RWPE2 (cell line): ENCODE data around the gene WLS.

Experiments used
- ATAC-seq: fragments of 200-7000 bp; cut with Tn5 transposase; 3 replicates; pipeline ENCODE4 v1.9.1; 2021; ENCODE audit warnings: low read depth
- DNase-seq: peaks from one replicate; pipeline ENCODE4 v3.0.0-alpha.2; 2020; ENCODE audit warnings: low spot score
- H3K27ac ChIP-seq: fragments of 450-650 bp; 2 replicates; pipeline ENCODE4 v1.5.1; 2017; ENCODE audit warnings: mild to moderate bottlenecking; ENCODE audit not compliant: poor library complexity, severe bottlenecking
- H3K27me3 ChIP-seq: fragments of 250-450 bp; sonication (Bioruptor Pico); 2 replicates; pipeline ENCODE4 v1.5.1; 2021; ENCODE audit warnings: mild to moderate bottlenecking, moderate library complexity; ENCODE audit not compliant: insufficient read depth, poor library complexity, severe bottlenecking
- H3K36me3 ChIP-seq: fragments of 250-450 bp; sonication (Bioruptor Pico); 2 replicates; pipeline ENCODE4 v1.5.1; 2020; ENCODE audit warnings: low read depth, mild to moderate bottlenecking, moderate library complexity
- H3K4me1 ChIP-seq: fragments of 250-450 bp; sonication (Bioruptor Pico); 2 replicates; pipeline ENCODE4 v1.5.1; 2021; ENCODE audit warnings: mild to moderate bottlenecking, moderate library complexity; ENCODE audit not compliant: insufficient read depth, poor library complexity, severe bottlenecking
- H3K4me3 ChIP-seq: fragments of 250-450 bp; sonication (Bioruptor Pico); 2 replicates; pipeline ENCODE4 v1.5.1; 2021; ENCODE audit warnings: mild to moderate bottlenecking, moderate library complexity; ENCODE audit not compliant: severe bottlenecking
- H3K9me3 ChIP-seq: fragments of 250-450 bp; sonication (Bioruptor Pico); 2 replicates; pipeline ENCODE4 v1.5.1; 2021; ENCODE audit warnings: mild to moderate bottlenecking, moderate library complexity; ENCODE audit not compliant: severe bottlenecking
- TF ChIP-seq, protein P1 (sequence below): fragments of 450-650 bp; IDR thresholded peaks from one replicate; pipeline ENCODE4 v1.5.1; 2017; ENCODE audit warnings: mild to moderate bottlenecking, moderate library complexity; ENCODE audit not compliant: poor library complexity, severe bottlenecking

WLS gene

GRCh38 chr1:68216089-68216772, 16.1 kb downstream of the WLS start:
- Histone ChIP-seq H3K9me3 (no peaks in the 10 kb centered on the region), H3K4me1 (peaks cover 43% of the 10 kb centered on the region), H3K27me3 (no peaks in the 10 kb centered on the region), H3K27ac (no peak overlapping the region), H3K4me3 (no peak overlapping the region), H3K36me3 (no peaks in the 10 kb centered on the region)
- TF ChIP-seq, protein P1, sequence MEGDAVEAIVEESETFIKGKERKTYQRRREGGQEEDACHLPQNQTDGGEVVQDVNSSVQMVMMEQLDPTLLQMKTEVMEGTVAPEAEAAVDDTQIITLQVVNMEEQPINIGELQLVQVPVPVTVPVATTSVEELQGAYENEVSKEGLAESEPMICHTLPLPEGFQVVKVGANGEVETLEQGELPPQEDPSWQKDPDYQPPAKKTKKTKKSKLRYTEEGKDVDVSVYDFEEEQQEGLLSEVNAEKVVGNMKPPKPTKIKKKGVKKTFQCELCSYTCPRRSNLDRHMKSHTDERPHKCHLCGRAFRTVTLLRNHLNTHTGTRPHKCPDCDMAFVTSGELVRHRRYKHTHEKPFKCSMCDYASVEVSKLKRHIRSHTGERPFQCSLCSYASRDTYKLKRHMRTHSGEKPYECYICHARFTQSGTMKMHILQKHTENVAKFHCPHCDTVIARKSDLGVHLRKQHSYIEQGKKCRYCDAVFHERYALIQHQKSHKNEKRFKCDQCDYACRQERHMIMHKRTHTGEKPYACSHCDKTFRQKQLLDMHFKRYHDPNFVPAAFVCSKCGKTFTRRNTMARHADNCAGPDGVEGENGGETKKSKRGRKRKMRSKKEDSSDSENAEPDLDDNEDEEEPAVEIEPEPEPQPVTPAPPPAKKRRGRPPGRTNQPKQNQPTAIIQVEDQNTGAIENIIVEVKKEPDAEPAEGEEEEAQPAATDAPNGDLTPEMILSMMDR = no peak
- DNase-seq (no peak), ATAC-seq (no peak)

DNA sequence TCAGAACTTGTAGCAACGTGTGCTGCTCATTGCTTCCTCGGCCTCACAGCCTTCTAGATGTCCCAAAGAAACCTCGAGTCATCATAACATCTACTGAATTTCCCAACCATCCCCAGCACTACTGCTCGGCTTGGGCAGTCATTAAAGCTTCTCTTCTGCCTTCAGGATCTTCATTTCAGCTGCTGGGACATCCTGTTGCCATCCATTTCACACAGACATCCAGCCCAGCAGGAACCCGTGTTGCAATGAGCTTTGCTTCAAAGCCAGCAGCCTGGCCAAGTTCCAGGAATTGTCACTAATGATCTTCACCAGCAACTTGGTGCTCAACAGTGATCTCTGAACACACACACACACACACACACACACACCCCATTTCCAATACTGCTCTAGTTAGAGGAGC, 18.5 kb downstream of the WLS start:
- Histone ChIP-seq H3K36me3 (no peaks in the 10 kb centered on the region), H3K27me3 (no peaks in the 10 kb centered on the region), H3K9me3 (no peaks in the 10 kb centered on the region), H3K4me3 (no peak overlapping the region), H3K4me1 (peaks cover 24% of the 10 kb centered on the region), H3K27ac (peak overlapping the region; percentile 4)
- DNase-seq = no peak
- TF ChIP-seq, protein P1 = no peak
- peak; percentile 33; the same call in 1 of the 3 replicates for ATAC-seq

GRCh38 chr1:68211761-68212380, 20.5 kb downstream of the WLS start:
- Histone ChIP-seq H3K9me3 (no peaks in the 10 kb centered on the region), H3K27me3 (no peaks in the 10 kb centered on the region), H3K27ac (no peak overlapping the region), H3K4me3 (no peak overlapping the region), H3K4me1 (peaks cover 25% of the 10 kb centered on the region), H3K36me3 (no peaks in the 10 kb centered on the region)
- DNase-seq = no peak
- ATAC-seq = no peak
- TF ChIP-seq, protein P1 = no peak

GRCh38 chr1:68210829-68211228, 21.5 kb downstream of the WLS start:
- Histone ChIP-seq H3K4me1 (peaks cover 29% of the 10 kb centered on the region), H3K9me3 (no peaks in the 10 kb centered on the region), H3K36me3 (no peaks in the 10 kb centered on the region), H3K27me3 (no peaks in the 10 kb centered on the region), H3K4me3 (no peak overlapping the region), H3K27ac (no peak overlapping the region)
- no peak for DNase-seq
- TF ChIP-seq, protein P1 = no peak
- ATAC-seq = no peak

DNA sequence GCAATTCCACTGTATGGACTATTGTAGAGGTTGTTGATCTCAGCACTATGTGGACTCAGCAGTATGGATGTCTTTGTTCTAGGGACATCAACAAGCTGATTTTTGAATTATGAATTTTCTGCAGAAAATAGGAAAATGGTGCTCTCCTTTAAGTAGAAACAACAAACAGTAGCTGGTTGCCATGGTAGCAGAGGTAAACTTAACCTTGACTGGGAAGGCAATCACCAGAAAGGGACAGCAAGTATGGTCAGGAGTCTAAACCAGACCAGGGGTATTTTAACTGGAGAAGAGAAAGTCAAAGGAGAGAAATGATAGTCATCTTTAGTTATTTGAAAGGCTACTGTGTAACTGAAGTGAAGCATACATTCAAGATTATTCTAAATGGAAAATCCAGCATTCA, 22.3 kb downstream of the WLS start:
- Histone ChIP-seq H3K4me1 (peaks cover 27% of the 10 kb centered on the region), H3K9me3 (no peaks in the 10 kb centered on the region), H3K27ac (no peak overlapping the region), H3K4me3 (no peak overlapping the region), H3K27me3 (no peaks in the 10 kb centered on the region), H3K36me3 (no peaks in the 10 kb centered on the region)
- DNase-seq (no peak), ATAC-seq (no peak)
- TF ChIP-seq, protein P1 = no peak
